ENCODE data around the gene NDUFAF8. TPM values are rescaled to one million over a fixed set of nuclear protein-coding genes. Genes with fewer than 3 reads are reported as not detected.

The NDUFAF8 gene
- total RNA-seq, 1 experiment from 2014 or later = 65.0 TPM

GRCh38 chr17:81263371-81264181 lies 24.5 kb downstream of the NDUFAF8 start:
- intact Hi-C loops (cut with micrococcal nuclease; ENCODE audit: unreplicated experiment) = no loop called here
- H3K36me3 Mint-ChIP-seq (ENCODE audit: insufficient read depth, unreplicated experiment) = peaks cover 41% of the 10 kb centered on the region
- Histone ChIP-seq H3K27me3 (replicated peaks; ENCODE audit: control insufficient read depth, insufficient read depth, low read length) (no peaks in the 10 kb centered on the region), H3K4me3 (ENCODE audit: low read depth, low read length) (no peak overlapping the region), H3K9me3 (no peaks in the 10 kb centered on the region), H3K4me1 (no peaks in the 10 kb centered on the region), H3K36me3 (ENCODE audit: control insufficient read depth, insufficient read depth, low read length) (peaks cover 6% of the 10 kb centered on the region)
- POLR2A ChIA-PET = no interaction called here
- H3K9me3 Mint-ChIP-seq (ENCODE audit: unreplicated experiment) = no peaks in the 10 kb centered on the region
- DNase-seq = no peak
- no peak for TF ChIP-seq CTCF (IDR thresholded peaks at IDR 0.05; ENCODE audit: insufficient read depth in 1 of 2, low read depth in 1 of 2, low read length in 1 of 2, severe bottlenecking in 1 of 2, unreplicated experiment in 1 of 2)
- no peaks in the 10 kb centered on the region for H3K27me3 Mint-ChIP-seq (ENCODE audit: insufficient read depth, unreplicated experiment)
- no peaks in the 10 kb centered on the region for H3K4me1 Mint-ChIP-seq (ENCODE audit: low read depth, unreplicated experiment)
- H3K4me3 Mint-ChIP-seq (ENCODE audit: unreplicated experiment) = no peak overlapping the region
- H3K27ac Mint-ChIP-seq (ENCODE audit: unreplicated experiment) = no peak overlapping the region
- CTCF ChIA-PET = no interaction called here
- no TSS peak for BruUV-seq (replicated peaks)

DNA sequence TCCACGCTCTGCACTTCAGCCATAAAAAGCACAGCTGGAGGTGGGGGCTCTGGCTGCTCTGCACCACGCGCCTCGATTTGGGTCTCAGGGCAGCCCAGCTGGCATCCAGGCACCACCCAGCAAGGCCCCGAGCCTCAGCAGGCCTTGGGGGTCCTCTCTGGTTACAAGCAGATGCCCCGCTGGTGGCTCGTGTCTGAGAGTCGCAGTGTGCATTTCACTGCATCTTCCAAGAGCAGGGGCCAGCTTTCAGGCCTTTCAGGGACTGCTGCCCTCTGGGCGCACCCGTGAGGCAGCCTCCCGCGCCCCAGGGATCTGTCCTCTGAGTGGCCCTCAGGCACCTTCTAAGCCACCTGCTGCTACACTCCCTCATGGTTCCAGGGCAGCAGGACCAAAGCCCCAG lies 25.5 kb downstream of the NDUFAF8 start:
- Mint-ChIP-seq H3K4me1 (ENCODE audit: low read depth, unreplicated experiment) (no peaks in the 10 kb centered on the region), H3K36me3 (ENCODE audit: insufficient read depth, unreplicated experiment) (peaks cover 48% of the 10 kb centered on the region), H3K27ac (ENCODE audit: unreplicated experiment) (no peak overlapping the region), H3K9me3 (ENCODE audit: unreplicated experiment) (no peaks in the 10 kb centered on the region), H3K27me3 (ENCODE audit: insufficient read depth, unreplicated experiment) (no peaks in the 10 kb centered on the region), H3K4me3 (ENCODE audit: unreplicated experiment) (no peak overlapping the region)
- no peaks in the 10 kb centered on the region for H3K4me1 ChIP-seq
- BruUV-seq (replicated peaks) = no TSS peak
- ChIA-PET POLR2A (no interaction called here), CTCF (no interaction called here)
- H3K27me3 ChIP-seq (replicated peaks; ENCODE audit: control insufficient read depth, insufficient read depth, low read length) = no peaks in the 10 kb centered on the region
- DNase-seq = no peak
- H3K9me3 ChIP-seq = no peaks in the 10 kb centered on the region
- H3K36me3 ChIP-seq (ENCODE audit: control insufficient read depth, insufficient read depth, low read length) = peaks cover 4% of the 10 kb centered on the region
- H3K4me3 ChIP-seq (ENCODE audit: low read depth, low read length) = no peak overlapping the region
- TF ChIP-seq CTCF (IDR thresholded peaks at IDR 0.05; ENCODE audit: insufficient read depth in 1 of 2, low read depth in 1 of 2, low read length in 1 of 2, severe bottlenecking in 1 of 2, unreplicated experiment in 1 of 2) = no peak
- intact Hi-C loops (cut with micrococcal nuclease; ENCODE audit: unreplicated experiment) = no loop called here

DNA sequence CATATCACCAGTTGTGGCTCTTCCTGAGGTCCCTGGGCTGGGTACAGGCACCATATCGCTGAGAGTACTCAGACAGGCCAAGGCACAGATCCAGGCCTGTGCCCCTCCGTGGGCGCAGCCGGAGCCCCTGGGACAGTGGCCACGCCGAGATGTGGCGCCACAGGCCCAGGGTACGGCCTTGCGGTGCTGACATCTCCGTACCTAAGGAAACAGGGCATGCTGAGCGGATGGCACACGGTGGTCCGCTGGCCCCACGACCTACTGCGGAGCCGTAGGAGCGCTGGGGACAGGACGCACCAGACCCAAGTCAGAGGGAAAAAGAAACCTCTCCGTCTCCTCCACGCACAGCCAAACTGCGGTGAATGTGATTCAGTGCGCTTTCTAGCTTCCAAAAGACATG lies 26.5 kb downstream of the NDUFAF8 start:
- H3K9me3 ChIP-seq = no peaks in the 10 kb centered on the region
- H3K9me3 Mint-ChIP-seq (ENCODE audit: unreplicated experiment) = no peaks in the 10 kb centered on the region
- no peak overlapping the region for H3K4me3 ChIP-seq (ENCODE audit: low read depth, low read length)
- peaks cover 5% of the 10 kb centered on the region for H3K36me3 ChIP-seq (ENCODE audit: control insufficient read depth, insufficient read depth, low read length)
- peaks cover 49% of the 10 kb centered on the region for H3K36me3 Mint-ChIP-seq (ENCODE audit: insufficient read depth, unreplicated experiment)
- no peak overlapping the region for H3K27ac Mint-ChIP-seq (ENCODE audit: unreplicated experiment)
- no peaks in the 10 kb centered on the region for H3K27me3 ChIP-seq (replicated peaks; ENCODE audit: control insufficient read depth, insufficient read depth, low read length)
- DNase-seq = no peak
- ChIA-PET CTCF (no interaction called here), POLR2A (no interaction called here)
- BruUV-seq (replicated peaks) = no TSS peak
- H3K4me3 Mint-ChIP-seq (ENCODE audit: unreplicated experiment) = no peak overlapping the region
- no peaks in the 10 kb centered on the region for H3K4me1 ChIP-seq
- no peaks in the 10 kb centered on the region for H3K4me1 Mint-ChIP-seq (ENCODE audit: low read depth, unreplicated experiment)
- intact Hi-C loops (cut with micrococcal nuclease; ENCODE audit: unreplicated experiment) = no loop called here
- no peaks in the 10 kb centered on the region for H3K27me3 Mint-ChIP-seq (ENCODE audit: insufficient read depth, unreplicated experiment)
- TF ChIP-seq CTCF (IDR thresholded peaks at IDR 0.05; ENCODE audit: insufficient read depth in 1 of 2, low read depth in 1 of 2, low read length in 1 of 2, severe bottlenecking in 1 of 2, unreplicated experiment in 1 of 2) = no peak
